Kidney (tissue), 14 donors: Measurements from ENCODE around the gene ENOX2. TPM values are rescaled to one million over a fixed set of nuclear protein-coding genes. Genes with fewer than 3 reads are reported as not detected.

Source experiments
- DNase-seq, 5 donors: peaks; one replicate each; pipeline ENCODE4 v3.0.0-alpha.2; 2013 to 2020
- FAIRE-seq: peaks from 2 replicates; lab custom pipeline; 2012; peaks lifted over from hg19 to GRCh38; lab: Jason Lieb, UNC
- H3K27ac ChIP-seq, 2 donors: one replicate each; pipeline ENCODE4 v1.7.0; 2013; ENCODE audit warnings: low read depth in 2 of 2, low read length in 2 of 2, inconsistent platforms in 1 of 2
- H3K27me3 ChIP-seq: one replicate; pipeline ENCODE4 v1.7.1; 2013; ENCODE audit warnings: low read length, inconsistent platforms; ENCODE audit not compliant: control insufficient read depth, insufficient read depth
- H3K36me3 ChIP-seq, 3 donors: one replicate each; pipeline versions ENCODE4 v1.7.0 to v1.7.1; 2013; ENCODE audit warnings: low read length in 3 of 3, control low read depth in 1 of 3, inconsistent platforms in 1 of 3; ENCODE audit not compliant: insufficient read depth in 3 of 3, control insufficient read depth in 2 of 3
- H3K4me1 ChIP-seq, 3 donors: one replicate each; pipeline versions ENCODE4 v1.7.0 to v1.7.1; 2013; ENCODE audit warnings: low read length in 3 of 3, inconsistent platforms in 1 of 3, low read depth in 1 of 3; ENCODE audit not compliant: control insufficient read depth in 2 of 3, insufficient read depth in 2 of 3
- H3K4me3 ChIP-seq, 3 donors: one replicate each; pipeline versions ENCODE4 v1.7.0 to v1.8.1; 2013; ENCODE audit warnings: low read length in 3 of 3, control low read depth in 1 of 3, inconsistent platforms in 1 of 3
- H3K9ac ChIP-seq, 3 donors: one replicate each; pipeline versions ENCODE4 v1.7.0 to v1.7.1; 2013; ENCODE audit warnings: low read length in 3 of 3, control low read depth in 1 of 3, inconsistent platforms in 1 of 3
- H3K9me3 ChIP-seq, 3 donors: one replicate each; pipeline versions ENCODE4 v1.7.0 to v1.7.1; 2013; ENCODE audit warnings: low read length in 3 of 3, control low read depth in 1 of 3, inconsistent platforms in 1 of 3; ENCODE audit not compliant: control insufficient read depth in 2 of 3, insufficient read depth in 1 of 3
- CTCF ChIP-seq: IDR thresholded peaks from 3 replicates; pipeline ENCODE4 v1.5.1; 2012; ENCODE audit warnings: mild to moderate bottlenecking, moderate library complexity, borderline replicate concordance; ENCODE audit not compliant: insufficient read depth; ENCODE audit errors: extremely low read depth
- intact Hi-C: fragments of 100-400 bp; cut with DNase I; formaldehyde crosslinking; loops from one replicate; pipeline ENCODE4 v1.11.1; 2022
- polyA plus RNA-seq: library from polyadenylated mRNA; stranded (reverse); fragments of 350-450 nt; fragmentation: Illumina TruSeq; extraction: RNeasy Lipid Tissue Mini Kit (QIAGEN cat#74804); gene quantifications from one replicate; pipeline ENCODE4 v1.2.3, GENCODE V29; 2014; ENCODE audit warnings: low read depth, low replicate concordance; ENCODE audit not compliant: insufficient read depth
- total RNA-seq: library from RNA; stranded (reverse); fragmentation: NEBNext Ultra II Directional; extraction: Animal tissue kit (Norgen Biotek cat#: 25700); gene quantifications from one replicate; pipeline ENCODE4 v1.2.1, GENCODE V29; 2021
- donor health status: control.
- donor health status: control.
- donor health status: control.
- donor health status: control.
- donor health status: control.
- donor health status: DM: yes; HTN: yes; CAD: no.
- donor health status: Normal renal cell carcinoma (clear cell type).

ENOX2 gene
- total and polyA plus RNA-seq, 2 donors from 2014 or later = 6.6 to 22.6 TPM

GRCh38 chrX:130631011-130631410 is 272.0 kb downstream of the ENOX2 start:
- Histone ChIP-seq H3K9ac (no peak overlapping the region), H3K4me3 (no peak overlapping the region), H3K4me1 (no peaks in the 10 kb centered on the region), H3K36me3 (peaks cover 0 to 4% (median 0%) of the 10 kb centered on the region in 3 donors), H3K27me3 (no peaks in the 10 kb centered on the region), H3K27ac (no peak overlapping the region), H3K9me3 (no peaks in the 10 kb centered on the region)
- no peak for FAIRE-seq
- intact Hi-C loops = no loop called here
- no peak for TF ChIP-seq CTCF
- DNase-seq = no peak

GRCh38 chrX:130628516-130628915 is 274.5 kb downstream of the ENOX2 start:
- no peaks in the 10 kb centered on the region for H3K27me3 ChIP-seq
- H3K4me3 ChIP-seq = no peak overlapping the region
- DNase-seq = no peak
- no peak overlapping the region for H3K27ac ChIP-seq
- intact Hi-C loops = no loop called here
- FAIRE-seq = no peak
- H3K9me3 ChIP-seq = no peaks in the 10 kb centered on the region
- no peaks in the 10 kb centered on the region for H3K4me1 ChIP-seq
- H3K9ac ChIP-seq = no peak overlapping the region
- no peaks in the 10 kb centered on the region for H3K36me3 ChIP-seq
- TF ChIP-seq CTCF = no peak

- no peaks in the 10 kb centered on the region for H3K27me3 ChIP-seq
- no peak overlapping the region for H3K4me3 ChIP-seq
- no peaks in the 10 kb centered on the region for H3K4me1 ChIP-seq
- DNase-seq (no peak), FAIRE-seq (no peak)
- no peak overlapping the region for H3K27ac ChIP-seq
- no peak overlapping the region for H3K9ac ChIP-seq
- H3K36me3 ChIP-seq = no peaks in the 10 kb centered on the region
- intact Hi-C loops = no loop called here
- no peaks in the 10 kb centered on the region for H3K9me3 ChIP-seq
- no peak for TF ChIP-seq CTCF
These were observed 276.5 kb downstream of the ENOX2 start for GRCh38 chrX:130626521-130626920.

GRCh38 chrX:130625386-130625785 is 277.6 kb downstream of the ENOX2 start:
- FAIRE-seq (no peak), DNase-seq (peak in 4 of 5 donors; percentile 26 to 59 (median 38))
- Histone ChIP-seq H3K4me1 (no peaks in the 10 kb centered on the region), H3K4me3 (no peak overlapping the region), H3K9ac (no peak overlapping the region), H3K9me3 (no peaks in the 10 kb centered on the region), H3K36me3 (no peaks in the 10 kb centered on the region), H3K27ac (no peak overlapping the region), H3K27me3 (no peaks in the 10 kb centered on the region)
- intact Hi-C loops = no loop called here
- no peak for TF ChIP-seq CTCF
